Hypothalamus (tissue), 51 donors: ENCODE data around the gene SLC7A8.
A peak's percentile ranks its signal among the peaks of the same experiment; 100 is the strongest.

ENCODE experiments used
- DNase-seq, 51 donors: peaks; one replicate each; lab custom pipeline; 2025; lab: John Stamatoyannopoulos, UW

Gene SLC7A8

GRCh38 chr14:23136566-23137133 lies 46.8 kb downstream of the SLC7A8 start:
- DNase-seq = no peak

DNA sequence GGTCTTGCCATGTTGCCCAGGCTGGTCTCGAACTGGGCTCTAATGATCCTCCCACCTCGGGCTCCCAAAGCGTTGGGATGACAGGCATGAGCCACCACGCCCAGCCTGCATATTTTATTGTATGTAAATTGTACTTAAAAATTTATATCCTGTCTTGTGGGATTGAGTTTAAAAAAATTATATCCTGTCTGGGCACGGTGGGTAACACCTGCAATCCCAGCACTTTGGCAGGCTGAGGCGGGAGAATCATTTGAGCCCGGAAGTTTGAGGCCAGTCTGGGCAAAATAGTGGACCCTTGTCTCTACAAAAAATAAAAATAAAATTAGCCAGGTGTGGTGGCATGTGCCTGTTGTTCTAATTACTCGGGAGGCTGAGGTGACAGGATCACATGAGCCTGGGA lies 50.5 kb downstream of the SLC7A8 start:
- no peak for DNase-seq

DNA sequence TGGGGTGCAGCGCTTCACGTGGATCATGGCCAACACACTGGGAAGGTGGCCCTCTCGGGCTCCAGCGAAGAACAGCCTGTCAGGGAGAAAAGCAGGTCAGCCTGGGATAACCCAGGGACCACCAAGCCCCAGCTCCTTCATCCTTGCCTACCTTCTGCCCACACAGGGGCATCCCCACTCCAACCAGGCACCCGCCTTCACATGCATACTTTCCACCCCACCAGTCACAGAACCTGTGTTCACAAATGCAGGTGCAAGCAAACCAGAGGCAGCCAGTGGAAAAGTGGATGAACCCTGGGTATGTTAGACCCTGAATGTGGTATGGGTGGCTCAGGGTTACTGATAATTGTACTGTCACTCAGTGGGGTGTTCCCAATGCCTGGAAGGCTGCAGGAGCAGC lies 52.0 kb downstream of the SLC7A8 start:
- no peak for DNase-seq

GRCh38 chr14:23130871-23131270 lies 52.6 kb downstream of the SLC7A8 start:
- no peak for DNase-seq

DNA sequence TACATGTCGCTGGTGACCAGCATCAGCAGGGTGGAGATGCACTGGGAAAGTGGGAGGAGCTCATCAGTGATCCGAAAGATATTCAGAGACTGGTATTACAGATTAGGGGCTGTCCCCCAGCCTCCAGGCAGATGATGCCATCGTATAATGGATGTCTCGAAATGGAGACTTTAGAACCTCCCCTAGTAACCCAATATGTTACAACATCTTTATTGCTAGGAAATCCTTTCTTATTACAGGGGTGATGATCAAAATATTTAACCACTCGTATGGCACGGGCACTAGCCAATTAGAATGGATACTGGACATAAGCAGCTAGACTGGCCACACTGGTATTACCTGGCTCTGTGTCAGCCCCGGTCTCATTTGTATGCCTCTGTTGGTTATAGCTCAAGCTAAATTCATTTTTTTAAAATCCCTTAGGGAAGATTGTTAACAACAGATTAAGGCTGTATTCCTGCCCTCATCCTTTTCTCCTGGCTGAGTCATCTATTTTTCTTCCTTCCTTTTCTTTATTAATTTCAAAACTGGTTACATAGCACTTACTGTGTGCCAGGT lies 53.6 kb downstream of the SLC7A8 start:
- no peak for DNase-seq

DNA sequence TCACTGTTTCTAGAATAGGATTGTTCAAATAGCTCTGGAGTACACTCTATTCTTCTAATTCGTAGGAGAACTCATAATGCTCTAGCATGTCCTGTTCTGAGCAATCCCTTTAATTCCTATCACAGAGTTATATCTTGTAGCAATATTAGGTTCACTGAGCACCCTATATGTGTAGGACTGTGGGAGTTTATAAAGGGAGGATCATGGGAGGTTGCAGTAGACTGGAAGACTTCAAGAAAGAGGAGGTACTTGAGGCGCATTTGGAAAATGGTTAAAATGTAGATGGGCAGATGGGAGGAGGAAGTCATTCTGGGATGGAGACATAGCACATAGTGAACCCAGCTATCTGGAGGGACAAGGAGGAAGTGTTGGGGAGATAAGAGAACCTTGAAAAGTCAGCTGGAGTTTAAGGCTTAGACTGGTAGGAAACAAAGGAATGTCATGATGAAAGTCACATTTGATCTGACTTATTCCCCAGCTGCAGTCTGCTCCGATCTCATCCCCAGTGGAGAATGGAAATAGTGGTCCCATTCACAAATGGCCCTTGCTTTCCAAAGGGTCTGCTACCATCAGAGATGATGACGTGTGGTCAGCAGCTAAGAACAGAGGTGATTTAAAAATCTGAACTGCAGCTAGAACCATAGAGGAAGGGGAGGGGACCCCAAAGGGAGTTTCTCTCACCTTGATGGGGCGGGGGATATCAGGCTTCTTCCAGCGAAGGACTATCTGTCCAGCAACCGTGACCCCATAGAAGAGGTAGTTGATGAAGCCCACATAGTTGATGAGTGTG lies 54.3 kb downstream of the SLC7A8 start:
- DNase-seq = no peak

- no peak for DNase-seq
These were observed 55.6 kb downstream of the SLC7A8 start for GRCh38 chr14:23127861-23128260.

- no peak for DNase-seq
These were observed 56.7 kb downstream of the SLC7A8 start for GRCh38 chr14:23126548-23127278.

DNA sequence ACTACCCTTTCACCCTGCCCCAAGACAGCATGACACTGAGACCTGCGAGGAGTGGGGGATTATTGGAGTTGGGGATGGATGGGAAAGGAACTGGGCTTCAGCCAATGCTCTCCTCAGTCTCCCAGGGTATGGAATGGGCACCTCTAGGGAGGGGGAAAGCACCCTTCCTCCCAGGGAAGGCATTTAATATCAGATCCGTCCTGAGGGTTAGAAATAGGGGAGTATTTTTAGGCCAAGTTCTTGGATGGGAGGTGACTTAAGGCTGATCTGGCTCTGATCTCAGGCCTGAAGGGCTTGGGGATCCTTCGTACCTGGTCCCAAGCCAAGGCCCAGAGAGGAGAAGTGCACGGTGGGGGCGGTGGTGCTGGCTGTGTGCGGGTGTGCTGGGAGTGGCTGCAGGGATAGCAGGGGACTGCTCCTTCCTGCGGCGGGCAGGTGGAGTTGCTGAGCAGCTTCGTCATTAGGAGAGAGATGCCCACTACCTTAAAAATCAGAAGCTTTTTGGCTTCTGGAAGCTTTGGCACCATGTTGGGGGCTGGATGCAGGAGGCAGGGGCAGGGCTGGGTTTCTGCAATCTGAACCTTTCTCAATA lies 57.4 kb downstream of the SLC7A8 start:
- no peak for DNase-seq

DNA sequence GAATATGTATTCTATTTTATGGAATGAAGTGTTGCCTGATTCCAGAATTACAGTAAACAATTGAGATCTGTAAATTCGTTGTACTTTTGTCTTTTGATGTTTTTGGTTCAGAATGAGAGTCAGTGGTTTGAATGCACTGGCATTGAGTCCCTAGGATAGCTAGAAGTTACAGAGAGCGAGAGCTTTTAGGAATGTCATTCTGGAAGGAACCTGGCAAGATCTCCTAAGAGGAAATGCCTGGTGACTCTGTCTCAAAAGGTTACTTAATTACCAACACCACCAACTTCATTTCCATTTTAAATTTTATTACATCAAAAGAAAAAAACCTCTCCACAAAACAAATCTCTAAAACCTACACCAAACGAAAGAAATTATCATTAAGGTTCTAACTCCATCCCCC lies 58.4 kb downstream of the SLC7A8 start:
- no peak for DNase-seq

GRCh38 chr14:23124337-23124954 lies 59.0 kb downstream of the SLC7A8 start:
- no peak for DNase-seq

DNA sequence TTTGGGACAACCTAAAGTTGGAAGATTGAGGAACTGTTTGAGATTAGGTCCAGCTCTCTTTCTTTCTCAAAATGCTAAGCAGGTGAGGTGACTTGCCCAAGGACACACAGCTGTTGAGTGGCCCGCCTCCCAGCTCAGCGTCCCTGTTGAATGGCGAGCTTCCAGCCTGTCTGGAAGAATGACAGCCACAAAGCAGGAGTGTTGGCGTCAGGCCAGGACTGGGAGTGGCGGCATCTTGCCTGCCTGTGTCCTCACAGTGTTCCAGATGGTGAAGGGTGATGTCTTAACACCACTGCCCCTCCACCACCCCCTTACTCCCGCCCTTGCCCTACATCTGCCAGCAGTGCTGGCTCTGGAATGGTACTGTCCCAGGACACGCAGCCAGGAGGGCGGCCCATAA lies 60.0 kb downstream of the SLC7A8 start:
- DNase-seq = peak in 1 of 51 donors; percentile 29

GRCh38 chr14:23122086-23122485 lies 61.4 kb downstream of the SLC7A8 start:
- no peak for DNase-seq

DNA sequence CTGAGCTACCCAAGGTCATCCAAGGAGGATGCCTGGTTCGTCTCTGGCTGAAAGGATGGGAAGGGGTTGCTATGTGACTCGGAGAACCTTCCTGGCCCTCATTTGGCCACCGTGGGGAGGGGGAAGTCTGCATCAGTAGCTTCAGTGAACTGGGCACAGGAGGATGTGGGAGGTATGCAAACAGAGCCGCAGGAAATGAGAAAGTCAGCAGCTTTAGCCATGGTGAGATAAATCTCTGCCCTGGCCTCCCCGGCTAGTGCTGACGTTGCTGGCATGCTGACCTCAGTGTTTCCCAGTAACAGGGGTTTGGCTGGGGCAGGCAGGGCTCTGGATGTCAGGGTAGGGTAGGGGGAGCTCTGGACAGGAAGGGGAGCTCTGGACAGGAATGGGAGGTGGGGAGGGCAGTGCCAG lies 62.1 kb downstream of the SLC7A8 start:
- peak in 3 of 51 donors; percentile 37 to 46 (median 45) for DNase-seq

DNA sequence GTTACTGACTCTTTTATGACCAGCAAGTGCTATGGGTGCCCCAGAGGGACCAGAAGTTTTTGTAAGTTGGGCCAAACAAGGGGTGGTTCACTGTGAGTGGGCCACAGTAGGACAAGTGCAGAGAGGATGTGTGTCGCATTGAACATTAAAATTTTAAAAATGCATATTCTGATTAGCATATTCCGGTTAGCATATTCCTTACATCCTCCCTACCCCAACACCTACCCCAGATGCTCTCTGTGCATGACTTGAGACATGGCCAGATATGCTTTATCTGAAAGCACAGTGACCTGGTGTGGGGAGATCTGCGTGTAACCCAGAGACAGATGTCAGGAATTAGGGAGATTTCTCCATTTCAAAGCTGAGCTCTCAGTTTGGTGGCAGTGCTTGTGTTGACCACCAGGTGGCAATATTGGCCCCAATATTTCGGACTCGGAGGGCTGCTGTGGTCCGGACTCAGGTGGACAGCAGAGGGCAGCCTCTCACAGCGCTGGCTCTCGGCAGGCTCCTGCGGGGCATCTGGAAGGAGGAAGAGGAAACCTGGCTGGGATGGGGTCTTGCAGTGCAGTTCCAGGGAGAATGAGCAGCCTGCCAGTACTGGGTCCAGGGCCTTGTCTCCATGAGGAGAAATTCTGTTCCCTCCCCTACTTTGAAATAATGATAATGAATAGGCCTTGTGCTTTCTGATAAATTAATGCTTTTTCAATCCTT lies 62.8 kb downstream of the SLC7A8 start:
- DNase-seq = peak; percentile 9 to 91 (median 77)

DNA sequence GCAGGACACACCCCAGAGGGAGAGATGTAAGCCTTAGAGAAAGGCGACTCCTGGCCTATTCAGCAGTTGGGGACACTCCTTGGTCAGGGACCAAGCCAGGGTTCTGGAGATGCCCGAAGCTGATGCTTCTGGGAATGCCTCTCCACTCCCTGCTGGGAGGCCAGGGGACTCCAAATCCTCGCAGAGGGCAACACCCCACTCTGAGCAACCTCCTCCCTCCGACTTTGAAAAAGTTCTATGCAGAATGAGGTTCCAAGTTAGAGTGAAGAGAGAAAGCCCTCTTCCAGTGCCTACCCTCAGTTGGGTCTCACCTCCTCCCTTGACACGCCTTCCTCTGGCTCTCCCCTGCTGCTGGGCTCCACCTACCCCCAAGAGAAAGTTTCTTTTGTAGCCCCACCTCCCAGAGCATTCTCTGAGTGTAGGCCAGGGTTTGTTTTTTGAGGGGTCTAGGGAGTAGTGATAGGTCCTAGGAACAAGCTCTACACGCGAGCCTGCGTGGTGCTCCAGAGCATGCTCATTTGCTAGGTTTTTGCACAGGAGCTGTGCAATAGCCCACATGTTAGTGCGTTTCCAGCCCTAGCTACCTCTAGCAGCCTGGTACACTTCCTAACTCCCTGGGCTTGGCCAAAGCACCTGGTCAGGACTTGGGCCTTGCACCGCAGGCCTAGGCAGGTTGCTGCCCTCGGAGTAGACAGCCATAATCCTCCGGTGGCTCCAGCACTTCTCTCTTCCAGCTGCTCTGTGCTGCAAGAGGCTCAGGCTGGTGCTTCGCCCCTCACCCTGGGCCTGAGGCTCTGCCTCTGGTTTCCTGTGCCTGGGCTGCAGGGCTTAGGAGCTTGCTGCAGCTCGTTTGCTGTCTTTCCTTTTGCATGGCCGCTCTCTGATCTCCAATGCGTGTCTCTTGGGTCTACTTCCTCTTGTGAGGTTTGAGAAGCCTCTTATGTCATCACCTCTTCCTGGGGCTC lies 63.8 kb downstream of the SLC7A8 start:
- no peak for DNase-seq

DNA sequence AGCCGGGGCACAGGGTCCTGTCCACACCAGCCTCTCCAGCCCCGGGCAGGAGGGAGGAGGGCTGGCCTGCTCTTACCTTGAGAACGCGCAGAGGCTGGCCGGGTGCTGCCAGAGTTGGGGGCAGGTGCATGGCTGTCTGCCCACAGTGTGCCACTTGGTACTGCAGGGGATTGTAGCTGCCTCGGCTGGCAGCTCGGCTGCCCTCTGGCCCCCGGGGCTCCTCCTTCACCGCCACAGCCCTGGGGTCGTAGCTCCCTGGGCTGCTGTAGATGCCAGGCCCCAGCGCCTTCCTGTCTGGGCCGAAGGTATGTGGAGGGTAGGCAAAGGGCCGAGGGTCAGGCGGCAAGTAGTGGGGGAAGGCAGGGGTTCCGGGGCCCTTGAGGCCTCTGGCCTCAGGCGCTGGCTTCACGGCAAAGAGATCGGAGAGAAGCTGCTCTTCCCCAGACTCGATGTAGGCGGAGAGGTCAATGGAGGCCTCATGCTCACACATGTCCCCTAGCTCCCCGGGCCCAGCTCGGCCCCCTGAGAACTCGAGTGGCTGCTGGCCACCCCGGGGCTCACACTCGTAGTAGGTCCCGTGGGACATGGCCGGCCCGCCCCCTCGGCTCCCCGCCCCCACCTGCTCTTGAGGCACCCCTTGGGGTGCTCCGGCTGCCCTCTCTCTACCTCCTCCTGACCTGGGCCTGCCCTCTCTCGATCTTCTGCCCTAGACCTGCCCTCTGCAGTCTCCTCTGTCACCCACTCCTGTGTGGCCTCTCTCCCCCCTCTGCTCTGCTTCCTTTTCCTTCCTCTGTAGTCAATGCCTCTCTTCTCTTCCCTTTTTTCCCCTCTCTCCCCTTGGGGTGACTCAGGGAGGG lies 64.7 kb downstream of the SLC7A8 start, which contains the start of gene CEBPE:
Gene CEBPE, minus strand, starts transcription at position 750 of the 857 bp plus-strand sequence. Its CDS starts 164 bp downstream, at position 586.
- DNase-seq = no peak
